HK-2 (cell line): ENCODE data around the gene SAXO2.
"Not testable (repeated sequence)": the region's sequence is repeated elsewhere in the genome, so short reads cannot be mapped to it uniquely, and the experiment has no call there.

ENCODE experiments used
- DNase-seq: peaks from one replicate; pipeline ENCODE4 v3.0.0-alpha.2; 2018; ENCODE audit not compliant: unreplicated experiment

The SAXO2 gene

GRCh38 chr15:82286475-82286874, 23.9 kb downstream of the SAXO2 start:
- DNase-seq = not testable (repeated sequence)

DNA sequence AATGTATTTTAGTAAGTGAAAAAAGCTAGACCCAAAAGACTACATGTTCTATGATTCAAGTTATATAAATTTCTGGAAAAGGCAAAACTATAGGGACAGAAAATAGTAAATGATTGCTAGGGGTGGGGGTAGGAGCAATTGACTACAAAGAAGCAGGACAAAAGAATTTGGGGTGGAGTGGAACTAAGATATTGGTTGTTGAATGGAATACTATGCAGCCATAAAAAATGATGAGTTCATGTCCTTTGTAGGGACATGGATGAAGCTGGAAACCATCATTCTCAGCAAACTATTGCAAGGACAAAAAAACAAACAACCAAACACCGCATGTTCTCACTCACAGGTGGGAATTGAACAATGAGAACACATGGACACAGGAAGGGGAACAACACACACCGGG, 25.6 kb downstream of the SAXO2 start:
- not testable (repeated sequence) for DNase-seq

GRCh38 chr15:82292271-82292670, 29.7 kb downstream of the SAXO2 start:
- DNase-seq = no peak

- no peak for DNase-seq
Measured at GRCh38 chr15:82294061-82294690, 31.6 kb downstream of the SAXO2 start.

- no peak for DNase-seq
Measured at GRCh38 chr15:82297546-82297945, 34.9 kb downstream of the SAXO2 start.

- DNase-seq = no peak
Measured at GRCh38 chr15:82298032-82298431, 35.4 kb downstream of the SAXO2 start.

DNA sequence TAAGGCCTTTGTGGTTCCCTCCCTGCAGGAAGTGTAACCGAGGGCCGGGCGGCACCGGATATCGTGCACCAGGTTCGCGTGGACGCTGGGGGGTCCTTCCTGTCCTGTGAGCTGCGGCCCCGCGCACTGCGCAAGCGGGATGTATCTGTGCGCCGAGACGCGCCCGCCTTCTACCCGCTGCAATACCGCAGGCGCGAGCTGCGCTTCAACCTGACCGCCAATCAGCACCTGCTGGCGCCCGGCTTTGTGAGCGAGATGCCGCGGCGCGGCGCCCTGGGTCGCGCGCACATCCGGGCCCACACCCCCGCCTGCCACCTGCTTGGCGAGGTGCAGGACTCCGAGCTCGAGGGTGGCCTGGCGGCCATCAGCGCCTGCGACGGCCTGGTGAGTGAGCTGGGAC, 35.9 kb downstream of the SAXO2 start:
- no peak for DNase-seq

DNA sequence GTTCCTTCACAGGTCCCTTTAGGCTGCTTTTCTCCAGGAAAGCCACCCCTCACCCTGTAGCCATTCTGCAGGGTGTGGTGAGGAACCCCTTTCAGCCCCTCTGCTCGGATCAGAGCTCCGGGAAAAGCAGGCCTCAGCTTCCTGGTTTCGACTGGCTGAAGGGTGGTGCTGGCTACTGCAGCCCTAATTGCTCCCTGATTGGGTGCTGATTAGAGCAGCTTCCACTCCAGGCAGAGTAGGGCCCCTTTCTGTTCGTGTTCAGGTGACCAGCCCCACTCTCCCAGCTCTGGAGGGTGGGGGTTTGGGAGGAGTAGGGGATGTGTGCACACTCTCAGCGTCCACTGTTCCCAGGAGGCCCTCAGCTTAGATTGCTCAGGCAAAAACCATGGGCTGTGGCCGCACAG, 36.9 kb downstream of the SAXO2 start:
- DNase-seq = not testable (repeated sequence)

DNA sequence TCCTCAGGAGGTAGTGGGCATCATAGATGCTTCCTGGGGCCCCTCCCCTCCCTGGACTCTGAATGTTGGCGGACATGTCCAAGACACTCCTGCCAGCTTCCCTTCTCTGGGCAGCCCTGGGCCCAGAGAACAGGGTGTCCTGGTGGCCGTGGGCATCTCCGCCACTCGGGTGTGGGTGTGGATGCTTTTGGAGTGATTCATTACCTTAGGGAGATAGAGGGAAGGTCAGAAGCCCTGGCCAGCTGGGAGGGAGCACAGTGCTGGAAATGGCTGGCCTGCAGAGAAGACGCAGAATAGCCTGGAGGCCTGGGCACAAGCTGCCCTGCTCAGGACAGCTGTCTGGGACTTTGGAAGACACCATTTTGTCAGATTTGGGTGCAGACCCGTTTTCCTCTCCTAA, 37.7 kb downstream of the SAXO2 start:
- not testable (repeated sequence) for DNase-seq

DNA sequence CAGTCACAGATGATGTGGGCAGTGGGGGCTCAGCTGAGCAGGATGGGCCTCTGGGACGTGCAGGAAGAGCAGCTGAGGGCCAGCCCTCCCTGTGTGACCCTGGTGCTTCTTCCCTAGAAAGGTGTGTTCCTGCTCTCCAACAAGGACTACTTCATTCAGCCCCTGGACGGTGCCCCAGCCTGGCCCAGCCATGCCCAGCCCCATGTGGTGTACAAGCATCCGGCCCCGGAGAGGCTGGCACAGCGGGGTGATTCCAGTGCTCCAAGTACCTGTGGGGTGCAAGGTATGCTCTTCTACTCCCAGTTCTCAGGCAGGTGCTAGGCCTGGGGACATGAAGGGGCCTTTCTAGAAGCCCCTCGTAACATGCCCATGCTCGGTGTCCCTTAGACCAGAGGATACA, 38.3 kb downstream of the SAXO2 start:
- DNase-seq = no peak

- DNase-seq = no peak
Measured at GRCh38 chr15:82301296-82302016, 38.8 kb downstream of the SAXO2 start.

GRCh38 chr15:82303956-82304777, 41.5 kb downstream of the SAXO2 start:
- DNase-seq = no peak

DNA sequence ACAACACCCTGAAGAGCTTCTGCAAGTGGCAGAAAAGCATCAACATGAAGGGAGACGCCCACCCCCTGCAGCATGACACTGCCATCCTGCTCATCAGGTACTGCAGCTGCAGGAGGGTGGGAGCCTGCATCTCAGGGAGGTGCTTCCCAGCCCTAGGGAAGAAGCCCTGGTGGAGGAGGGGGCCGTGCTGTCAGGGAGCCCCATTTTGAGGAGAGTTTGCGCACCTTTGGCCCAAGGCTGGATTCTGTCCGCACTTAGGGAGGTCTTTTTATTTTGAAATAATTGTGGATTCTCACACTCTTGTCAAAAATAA, 42.1 kb downstream of the SAXO2 start:
- DNase-seq = no peak

GRCh38 chr15:82305621-82306048, 43.0 kb downstream of the SAXO2 start:
- DNase-seq = no peak

DNA sequence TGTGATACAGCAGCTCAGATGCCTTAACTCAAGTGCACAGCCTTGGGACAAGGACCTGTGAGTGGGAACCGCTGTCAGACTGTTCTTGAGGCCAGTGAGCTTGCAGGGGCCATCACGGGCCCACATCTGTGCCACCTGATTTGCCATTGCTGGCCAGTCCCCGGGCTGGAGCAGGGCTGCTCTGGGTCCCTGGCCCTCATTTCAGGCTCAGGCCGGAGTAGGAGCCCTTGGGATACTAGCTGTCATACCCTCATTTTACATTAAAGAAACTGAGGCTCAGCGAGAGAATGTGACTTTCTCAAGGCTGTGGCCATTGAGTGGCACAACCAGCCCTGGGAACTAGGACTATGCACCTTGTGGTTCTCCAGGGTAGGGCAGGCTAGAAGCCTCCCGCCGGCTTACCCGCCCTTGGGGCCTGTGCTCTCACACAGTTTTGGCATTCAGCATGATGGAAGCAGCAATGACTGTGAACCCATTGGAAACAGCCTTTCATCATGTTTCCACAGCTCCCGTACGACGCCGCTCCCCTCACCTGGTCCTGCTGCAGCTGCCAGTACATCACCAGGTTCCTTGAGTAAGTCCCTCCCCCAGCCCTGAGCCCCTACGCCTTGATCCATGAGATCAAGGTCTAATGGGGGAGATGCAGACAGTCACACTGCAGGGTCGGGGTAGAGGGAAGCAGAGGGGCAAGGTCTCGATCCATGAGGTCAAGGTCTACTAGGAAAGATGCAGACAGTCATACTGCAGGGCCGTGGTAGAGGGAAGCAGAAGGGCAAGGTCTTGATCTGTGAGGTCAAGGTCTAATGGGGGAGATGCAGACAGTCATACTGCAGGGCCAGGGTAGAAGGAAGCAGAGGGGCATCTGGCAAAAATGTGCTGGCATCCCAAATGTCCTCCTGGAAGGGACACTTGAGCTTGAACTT, 44.4 kb downstream of the SAXO2 start:
- no peak for DNase-seq

DNA sequence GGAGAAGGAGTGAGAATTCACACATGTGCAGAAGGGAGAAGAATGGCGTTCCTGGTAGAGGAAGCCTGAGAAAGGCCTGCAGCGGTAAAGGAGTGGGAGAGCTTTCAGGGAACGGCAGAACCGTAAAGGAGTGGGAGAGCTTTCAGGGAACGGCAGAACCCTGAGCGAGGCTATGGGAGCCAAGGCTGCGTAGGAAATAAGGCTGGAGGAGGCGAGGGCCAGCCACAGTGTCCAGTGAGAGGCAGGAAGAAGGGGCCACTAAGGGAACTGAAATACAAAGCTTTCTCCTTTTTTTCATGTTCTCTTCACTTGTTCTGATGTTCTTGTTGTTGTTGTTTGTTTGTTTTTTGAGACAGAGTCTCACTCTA, 45.1 kb downstream of the SAXO2 start:
- DNase-seq = no peak

- no peak for DNase-seq
Measured at GRCh38 chr15:82309802-82310201, 47.2 kb downstream of the SAXO2 start.

- DNase-seq = not testable (repeated sequence)
Measured at GRCh38 chr15:82311321-82311720, 48.7 kb downstream of the SAXO2 start.

- no peak for DNase-seq
Measured at GRCh38 chr15:82312586-82313349, 50.1 kb downstream of the SAXO2 start.

DNA sequence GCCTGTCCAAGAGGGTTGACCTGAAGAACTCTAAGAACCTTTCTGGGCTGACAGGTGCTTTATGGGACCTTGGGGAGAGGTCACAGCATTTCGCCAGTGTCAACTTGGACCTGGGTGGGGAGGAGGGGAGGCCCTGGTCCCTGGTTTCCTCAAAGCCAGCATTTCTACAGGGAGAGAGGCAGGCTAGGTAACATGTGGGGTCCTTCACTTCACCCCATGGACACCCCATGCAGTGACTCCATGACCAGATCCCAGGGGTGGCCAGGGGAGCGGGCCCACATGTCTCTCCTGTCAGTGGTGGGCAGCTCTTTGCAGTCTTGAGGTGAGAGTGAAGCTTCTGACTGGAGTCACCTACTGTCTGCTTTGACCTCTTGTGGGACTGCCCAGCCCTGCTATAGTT, 50.8 kb downstream of the SAXO2 start:
- DNase-seq = no peak
